SHP77 treated with DMSO at 0.1 percent for 48 hours (cell line): ENCODE data around the gene IL22RA2.

Experiments used
- DNase-seq: peaks from one replicate; lab custom pipeline; 2025; lab: John Stamatoyannopoulos, UW

Gene IL22RA2

GRCh38 chr6:137167702-137168377 lies 5.6 kb downstream of the IL22RA2 start:
- no peak for DNase-seq

DNA sequence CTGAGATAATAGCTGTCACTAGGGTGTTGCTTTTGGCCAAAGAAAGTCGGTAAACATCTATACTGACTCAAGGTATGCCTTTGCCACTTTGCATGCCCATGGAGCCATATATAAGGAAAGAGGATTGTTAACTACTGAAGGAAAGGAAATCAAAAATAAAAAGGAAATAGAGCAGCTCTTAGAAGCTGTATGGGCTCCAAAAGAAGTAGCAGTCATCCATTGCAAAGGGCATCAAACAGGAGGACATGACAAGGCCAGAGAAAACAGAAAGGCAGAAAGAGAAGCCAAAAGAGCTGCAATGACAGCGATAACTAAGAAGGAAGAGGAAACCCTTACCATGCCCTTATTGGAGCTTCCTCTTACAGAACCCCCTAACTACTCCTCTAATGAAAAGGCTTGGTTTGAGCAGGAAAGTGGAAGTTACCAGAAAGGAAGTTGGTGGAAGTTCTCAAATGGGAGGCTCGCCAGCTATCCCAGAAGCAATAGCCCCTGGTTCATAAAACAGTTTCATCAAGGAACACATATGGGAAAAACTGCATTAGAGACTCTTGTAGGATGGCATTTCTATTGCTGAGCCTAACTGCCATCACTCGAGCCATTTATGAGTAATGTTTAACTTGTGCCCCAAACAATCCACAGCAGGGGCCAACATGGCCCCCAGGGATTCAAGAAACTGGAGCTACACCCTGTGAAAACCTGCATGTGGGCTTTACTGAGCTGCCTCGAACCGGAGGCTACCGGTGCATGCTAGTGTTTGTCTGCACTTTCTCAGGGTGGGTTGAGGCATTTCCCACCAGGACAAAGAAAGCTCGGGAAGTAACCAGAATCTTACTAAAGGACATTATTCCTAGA lies 7.0 kb downstream of the IL22RA2 start:
- DNase-seq = no peak

GRCh38 chr6:137165375-137166246 lies 7.8 kb downstream of the IL22RA2 start:
- DNase-seq = no peak

DNA sequence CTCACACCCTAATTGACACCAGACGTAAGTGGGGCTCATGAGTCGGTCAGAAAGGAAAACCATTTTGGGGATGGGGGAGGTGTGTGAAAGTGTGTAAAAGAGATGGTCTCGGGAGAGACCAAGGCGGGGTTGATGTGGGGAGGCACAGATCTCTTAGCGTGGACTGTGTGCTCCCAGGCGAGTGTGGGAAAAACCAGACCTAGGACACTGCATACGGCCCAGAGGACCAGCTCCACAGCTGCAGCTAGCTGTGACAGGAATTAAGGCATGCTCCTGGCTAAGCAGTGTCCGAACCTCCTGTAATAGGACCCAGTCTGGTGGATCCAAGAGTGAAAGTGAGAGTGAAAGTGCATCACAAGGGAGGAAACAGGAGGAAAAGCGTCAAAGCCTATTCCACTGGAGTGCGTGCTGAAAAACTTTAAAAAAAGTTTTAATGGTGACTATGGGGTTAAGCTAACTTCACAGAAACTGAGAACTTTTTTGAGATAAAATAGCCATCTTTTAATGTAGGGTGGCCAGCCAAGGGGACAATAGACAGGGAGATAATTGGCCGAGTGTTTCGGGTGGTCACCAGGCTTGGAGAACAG lies 9.6 kb downstream of the IL22RA2 start:
- no peak for DNase-seq

GRCh38 chr6:137162692-137163306 lies 10.6 kb downstream of the IL22RA2 start:
- DNase-seq = no peak

GRCh38 chr6:137161949-137162348 lies 11.5 kb downstream of the IL22RA2 start:
- no peak for DNase-seq

DNA sequence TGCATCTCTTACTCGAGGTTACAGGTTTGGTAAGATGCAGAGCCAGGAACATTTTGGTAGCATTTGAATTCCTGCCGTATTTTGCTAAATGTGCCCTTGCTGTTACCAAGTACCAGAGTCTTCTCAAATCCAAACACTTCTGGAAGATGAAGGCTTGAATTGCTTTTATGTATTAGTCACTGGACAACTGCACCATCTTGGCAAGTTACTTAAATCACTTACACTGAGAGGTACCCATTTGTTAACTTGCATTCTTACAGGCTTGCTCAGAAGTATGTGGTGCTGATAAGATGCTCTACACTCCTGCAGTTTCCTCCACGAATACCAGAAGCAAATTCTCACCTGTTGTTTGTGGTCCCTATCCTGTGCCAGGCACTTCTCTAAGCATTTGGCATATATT lies 12.7 kb downstream of the IL22RA2 start:
- DNase-seq = no peak

- no peak for DNase-seq
These were observed 13.5 kb downstream of the IL22RA2 start for GRCh38 chr6:137159912-137160311.

DNA sequence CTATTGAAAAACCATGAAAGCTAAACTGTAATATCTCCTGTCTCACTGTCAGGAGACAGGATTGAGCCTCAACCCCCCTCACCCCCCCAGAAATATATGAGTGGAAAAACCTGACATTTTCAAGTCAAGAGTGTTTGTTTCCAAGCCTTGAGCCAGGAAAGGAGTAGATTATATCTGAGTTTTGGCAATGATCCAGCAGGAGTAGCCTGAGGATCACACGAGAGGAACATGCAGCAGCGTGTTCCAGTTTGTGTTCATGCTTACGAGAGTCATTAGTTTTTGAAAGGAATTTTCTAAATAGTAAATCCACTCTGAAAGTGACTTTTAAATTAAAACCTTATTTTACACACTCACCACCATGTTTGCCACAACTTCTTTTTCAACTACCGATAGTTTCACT lies 15.8 kb downstream of the IL22RA2 start:
- DNase-seq = no peak

DNA sequence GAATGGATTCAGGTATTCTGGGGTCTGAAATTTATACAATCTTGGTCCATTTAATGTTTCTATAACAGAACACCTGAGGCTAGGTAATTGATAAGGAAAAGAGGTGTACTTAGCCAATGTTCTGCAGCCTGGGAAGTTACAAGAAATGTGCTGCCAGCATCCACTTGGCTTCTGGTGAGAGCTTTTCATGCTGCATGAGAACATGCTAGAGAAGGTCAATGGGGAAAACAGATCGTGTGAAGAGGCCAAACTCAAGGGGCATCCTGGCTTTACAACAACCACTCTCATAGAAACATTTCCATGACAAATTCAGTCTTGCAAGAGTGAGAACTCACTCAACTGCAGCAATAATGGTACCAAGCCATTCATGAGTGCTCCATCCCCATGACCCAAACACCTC lies 16.8 kb downstream of the IL22RA2 start:
- no peak for DNase-seq

GRCh38 chr6:137155830-137156229 lies 17.6 kb downstream of the IL22RA2 start:
- no peak for DNase-seq

- no peak for DNase-seq
These were observed 23.4 kb downstream of the IL22RA2 start for GRCh38 chr6:137150072-137150471.

DNA sequence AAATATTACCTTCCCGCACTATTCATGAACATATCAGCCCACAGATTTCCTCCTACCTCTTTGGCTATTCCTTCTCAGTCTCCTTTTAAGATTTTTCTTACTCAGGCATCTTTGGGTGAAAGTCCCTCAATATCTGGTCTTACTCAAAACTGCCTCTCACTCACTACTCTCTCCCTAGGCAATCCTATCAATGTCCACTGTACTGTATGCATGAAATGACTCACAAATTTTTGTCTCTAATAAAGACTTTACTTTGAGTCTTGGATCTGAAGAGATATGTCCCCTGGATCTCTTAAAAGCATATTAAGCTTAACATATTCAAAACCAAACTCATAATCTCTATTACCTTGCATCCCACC lies 24.4 kb downstream of the IL22RA2 start:
- no peak for DNase-seq

DNA sequence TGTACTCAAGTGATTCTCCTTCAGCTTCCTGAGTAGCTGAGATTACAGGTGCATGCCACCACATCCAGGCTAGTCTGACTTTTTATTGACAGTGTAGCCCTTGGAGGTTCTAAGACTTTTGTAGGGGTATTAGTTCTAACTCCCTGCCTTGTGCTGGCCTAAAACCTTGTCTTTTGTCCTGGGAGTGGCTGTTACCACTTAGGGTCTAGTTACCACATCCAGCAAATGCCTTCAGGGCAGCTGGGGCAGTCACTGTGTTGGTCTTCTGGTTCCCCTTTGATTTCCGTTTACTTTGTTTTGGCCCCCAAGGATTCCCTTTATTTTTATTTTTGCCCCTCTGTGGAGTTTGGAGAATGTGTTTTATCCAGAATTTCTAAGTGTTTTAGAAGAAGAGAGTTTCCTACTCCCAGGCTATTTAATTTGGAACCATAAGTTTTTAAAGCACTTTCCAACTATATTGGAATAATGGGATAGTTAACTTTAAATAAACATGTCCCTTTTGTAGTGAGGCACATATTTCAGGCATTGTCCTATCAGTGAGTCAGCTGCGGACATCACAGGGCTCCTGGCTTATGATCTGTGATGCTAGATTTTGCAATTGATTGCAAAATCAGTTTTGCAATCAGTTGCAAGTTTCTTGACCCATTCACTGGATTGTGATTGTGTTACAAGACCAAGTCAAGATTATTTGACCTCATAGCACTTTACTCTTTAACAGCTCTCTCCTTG lies 25.0 kb downstream of the IL22RA2 start:
- DNase-seq = no peak

DNA sequence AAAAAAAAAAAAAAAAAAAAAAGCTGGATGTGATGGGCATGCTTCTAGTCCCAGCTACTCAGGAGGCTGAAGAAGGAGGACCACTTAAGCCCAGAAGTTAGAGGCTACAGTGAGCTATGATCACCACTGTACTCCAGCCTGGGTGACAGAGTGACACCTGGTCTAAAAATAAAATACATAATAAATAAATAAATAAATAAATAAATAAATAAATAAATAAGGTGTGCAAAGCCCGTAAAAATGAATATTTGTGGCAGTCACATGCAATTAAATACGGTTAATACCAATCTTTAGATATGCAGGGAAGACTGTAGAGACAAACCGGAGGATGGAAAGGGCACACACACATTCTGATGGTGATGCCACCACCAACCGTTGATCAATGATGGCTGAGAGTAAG lies 26.2 kb downstream of the IL22RA2 start:
- no peak for DNase-seq

GRCh38 chr6:137146206-137146605 lies 27.2 kb downstream of the IL22RA2 start:
- no peak for DNase-seq

- DNase-seq = no peak
These were observed 28.0 kb downstream of the IL22RA2 start for GRCh38 chr6:137145421-137145820.

DNA sequence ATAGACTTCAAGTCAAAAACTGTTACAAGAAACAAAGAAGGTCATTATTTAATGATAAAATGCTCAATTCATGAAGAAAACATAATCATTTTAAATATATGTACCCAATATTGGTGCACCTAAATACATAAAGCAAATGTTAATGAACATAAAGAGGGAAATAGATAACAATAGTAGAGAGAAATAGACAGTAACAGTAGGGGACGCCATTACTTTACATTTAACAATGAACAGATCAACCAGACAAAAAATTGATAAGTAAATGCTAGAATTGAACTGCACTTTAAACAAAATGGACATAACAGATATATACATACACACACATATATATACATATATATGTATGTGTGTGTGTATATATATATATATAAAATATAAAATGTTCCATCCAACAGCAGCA lies 37.4 kb downstream of the IL22RA2 start:
- no peak for DNase-seq

DNA sequence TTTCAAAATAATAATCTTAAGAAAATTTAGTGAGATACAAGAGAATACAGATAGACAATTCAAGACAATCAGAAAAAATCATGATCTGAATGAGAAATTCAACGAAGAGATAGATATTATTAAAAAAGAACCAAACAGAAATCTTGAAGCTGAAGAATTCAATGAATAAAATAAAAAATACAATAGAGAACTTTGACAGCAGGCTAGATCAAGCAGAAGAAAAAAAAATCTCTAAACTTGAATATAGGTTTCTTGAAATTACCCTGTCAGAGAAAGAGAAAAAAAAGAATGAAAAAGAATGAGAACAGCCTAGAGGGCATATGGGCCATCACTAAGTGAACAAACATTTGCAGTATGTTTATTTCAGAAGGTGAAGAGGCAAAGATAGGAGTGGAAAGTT lies 39.0 kb downstream of the IL22RA2 start:
- no peak for DNase-seq

GRCh38 chr6:137133122-137133521 lies 40.3 kb downstream of the IL22RA2 start:
- no peak for DNase-seq

DNA sequence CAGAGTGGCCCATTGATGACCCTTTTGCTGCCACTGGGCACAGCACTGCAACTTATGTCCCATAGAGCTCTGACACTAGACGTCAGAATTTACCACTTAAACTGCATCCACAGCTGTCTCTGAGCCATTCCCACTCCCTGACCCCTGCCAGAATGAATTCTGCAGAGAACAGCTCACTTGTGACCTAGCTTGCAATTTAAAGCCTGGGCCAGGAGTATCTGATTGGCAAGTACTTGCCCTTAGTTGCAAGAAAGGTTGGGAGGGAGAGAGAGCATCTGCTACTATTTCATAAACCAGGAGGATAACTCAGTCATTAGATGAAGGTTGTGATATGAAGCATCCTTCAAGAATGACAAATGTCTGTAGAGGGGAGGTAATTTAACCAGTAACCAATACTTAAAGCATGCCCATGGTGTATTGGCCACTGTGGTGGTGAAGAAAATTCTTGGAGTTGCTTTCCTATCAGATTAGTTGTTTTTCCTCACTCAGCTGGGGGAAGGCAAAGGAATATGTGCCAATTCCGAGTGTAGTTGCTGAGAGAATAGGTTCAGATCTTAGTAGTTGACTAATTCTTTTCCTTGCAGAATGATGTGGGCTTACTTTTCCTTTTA lies 46.5 kb downstream of the IL22RA2 start:
- no peak for DNase-seq
